Esophagus squamous epithelium (tissue), 4 donors: ENCODE measurements around the gene IDUA.

Experiments
- CTCF ChIP-seq, 6 experiments: fragments of 450-650 bp in 4 of 6; fragments of 200-600 bp in 2 of 6; sonication (generic) in 2 of 6; IDR thresholded peaks; one replicate each; pipeline ENCODE4 v1.5.1; 2016 to 2019; ENCODE audit warnings: antibody characterized with exemption in 6 of 6, mild to moderate bottlenecking in 4 of 6, moderate library complexity in 4 of 6
- POLR2A ChIP-seq, 4 donors: fragments of 450-650 bp; IDR thresholded peaks; one replicate each; pipeline ENCODE4 v1.6.1; 2017; ENCODE audit warnings: antibody characterized with exemption in 4 of 4, mild to moderate bottlenecking in 4 of 4, moderate library complexity in 3 of 4

DNA sequence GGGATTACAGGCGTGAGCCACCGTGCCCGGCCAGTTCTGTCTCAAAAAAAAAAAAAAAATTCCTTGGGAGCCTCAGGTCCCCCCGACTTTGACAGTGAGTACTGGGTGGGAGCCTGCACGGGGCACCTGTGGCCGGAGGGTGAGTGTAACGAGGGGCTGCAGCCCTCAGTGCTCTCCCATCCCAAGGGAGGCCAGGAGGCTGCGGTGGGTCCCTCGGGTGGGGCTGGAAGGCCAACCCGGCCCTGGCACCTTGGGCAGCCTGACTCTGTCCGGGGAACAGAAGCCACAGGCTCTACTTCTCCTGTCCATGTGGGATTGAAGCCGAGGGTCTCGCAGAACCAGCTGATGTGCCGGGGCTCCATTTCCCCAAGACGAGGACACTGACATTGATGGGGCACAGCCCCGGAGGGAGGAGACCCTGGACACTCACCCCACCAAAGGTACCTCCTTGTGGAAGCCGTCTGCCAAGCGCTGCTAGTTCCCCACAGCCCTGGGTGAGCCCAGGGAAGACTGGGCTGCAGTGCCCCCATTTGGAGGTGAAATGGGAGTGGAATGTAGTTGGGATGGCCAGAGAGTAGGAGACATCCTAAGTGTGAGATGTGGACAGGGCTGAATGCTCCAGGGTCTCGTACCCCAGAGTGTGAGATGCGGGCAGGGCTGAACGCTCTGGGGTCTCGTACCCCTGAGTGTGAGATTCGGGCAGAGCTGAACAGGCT, 8.6 kb downstream of the IDUA start:
- TF ChIP-seq CTCF (IDR thresholded peaks at IDR 0.05) (no peak), POLR2A (IDR thresholded peaks at IDR 0.05) (no peak)
